ENCODE measurements around the gene FBXO27. TPM values are rescaled to one million over a fixed set of nuclear protein-coding genes. Genes with fewer than 3 reads are reported as not detected.
A peak's percentile ranks its signal among the peaks of the same experiment; 100 is the strongest.

The FBXO27 gene
- total RNA-seq, 1 experiment from 2014 or later: 3.8 TPM

- Histone ChIP-seq H3K27me3 (replicated peaks; ENCODE audit: control insufficient read depth, insufficient read depth, low read length) (no peaks in the 10 kb centered on the region), H3K36me3 (ENCODE audit: control insufficient read depth, insufficient read depth, low read length) (peaks cover 2% of the 10 kb centered on the region; the same call in 1 of the 2 replicates), H3K4me3 (ENCODE audit: low read depth, low read length) (no peak overlapping the region), H3K9me3 (peaks cover 9% of the 10 kb centered on the region; the same call in 1 of the 2 replicates), H3K4me1 (peaks cover 18% of the 10 kb centered on the region)
- no peak for TF ChIP-seq CTCF (IDR thresholded peaks at IDR 0.05; ENCODE audit: insufficient read depth in 1 of 2, low read depth in 1 of 2, low read length in 1 of 2, severe bottlenecking in 1 of 2, unreplicated experiment in 1 of 2)
- POLR2A ChIA-PET: no interaction called here
- Mint-ChIP-seq H3K27me3 (ENCODE audit: insufficient read depth, unreplicated experiment) (no peaks in the 10 kb centered on the region), H3K36me3 (ENCODE audit: insufficient read depth, unreplicated experiment) (no peaks in the 10 kb centered on the region), H3K27ac (ENCODE audit: unreplicated experiment) (no peak overlapping the region), H3K9me3 (ENCODE audit: unreplicated experiment) (peaks cover 9% of the 10 kb centered on the region), H3K4me3 (ENCODE audit: unreplicated experiment) (no peak overlapping the region), H3K4me1 (ENCODE audit: low read depth, unreplicated experiment) (peaks cover 21% of the 10 kb centered on the region)
- CTCF ChIA-PET: no interaction called here
- intact Hi-C loops (cut with micrococcal nuclease; ENCODE audit: unreplicated experiment): no loop called here
- no peak for DNase-seq
- no TSS peak for BruUV-seq (replicated peaks)
Observed at GRCh38 chr19:39057615-39058014, 25.3 kb upstream of the FBXO27 start.

- H3K4me1 Mint-ChIP-seq (ENCODE audit: low read depth, unreplicated experiment): peaks cover 16% of the 10 kb centered on the region
- intact Hi-C loops (cut with micrococcal nuclease; ENCODE audit: unreplicated experiment): no loop called here
- Histone ChIP-seq H3K36me3 (ENCODE audit: control insufficient read depth, insufficient read depth, low read length) (peaks cover 2% of the 10 kb centered on the region; the same call in 1 of the 2 replicates), H3K4me1 (peaks cover 15% of the 10 kb centered on the region), H3K4me3 (ENCODE audit: low read depth, low read length) (no peak overlapping the region), H3K9me3 (0 out of 2 replicates have a peak, but pooled peaks cover 9% of the 10 kb centered on the region), H3K27me3 (replicated peaks; ENCODE audit: control insufficient read depth, insufficient read depth, low read length) (no peaks in the 10 kb centered on the region)
- no TSS peak for BruUV-seq (replicated peaks)
- peaks cover 15% of the 10 kb centered on the region for H3K9me3 Mint-ChIP-seq (ENCODE audit: unreplicated experiment)
- H3K4me3 Mint-ChIP-seq (ENCODE audit: unreplicated experiment): no peak overlapping the region
- TF ChIP-seq CTCF (IDR thresholded peaks at IDR 0.05; ENCODE audit: insufficient read depth in 1 of 2, low read depth in 1 of 2, low read length in 1 of 2, severe bottlenecking in 1 of 2, unreplicated experiment in 1 of 2): no peak
- H3K27ac Mint-ChIP-seq (ENCODE audit: unreplicated experiment): peak overlapping the region; percentile 46
- no peaks in the 10 kb centered on the region for H3K36me3 Mint-ChIP-seq (ENCODE audit: insufficient read depth, unreplicated experiment)
- no peak for DNase-seq
- ChIA-PET CTCF (no interaction called here), POLR2A (no interaction called here)
- no peaks in the 10 kb centered on the region for H3K27me3 Mint-ChIP-seq (ENCODE audit: insufficient read depth, unreplicated experiment)
Observed at GRCh38 chr19:39054091-39054470, 21.7 kb upstream of the FBXO27 start.

GRCh38 chr19:39053276-39054090, 21.1 kb upstream of the FBXO27 start:
- Histone ChIP-seq H3K27me3 (replicated peaks; ENCODE audit: control insufficient read depth, insufficient read depth, low read length) (no peaks in the 10 kb centered on the region), H3K9me3 (0 out of 2 replicates have a peak, but pooled peaks cover 9% of the 10 kb centered on the region), H3K4me3 (ENCODE audit: low read depth, low read length) (no peak overlapping the region), H3K4me1 (peaks cover 15% of the 10 kb centered on the region), H3K36me3 (ENCODE audit: control insufficient read depth, insufficient read depth, low read length) (peaks cover 2% of the 10 kb centered on the region; the same call in 1 of the 2 replicates)
- CTCF ChIA-PET: no interaction called here
- Mint-ChIP-seq H3K4me1 (ENCODE audit: low read depth, unreplicated experiment) (peaks cover 19% of the 10 kb centered on the region), H3K27me3 (ENCODE audit: insufficient read depth, unreplicated experiment) (no peaks in the 10 kb centered on the region), H3K27ac (ENCODE audit: unreplicated experiment) (peak overlapping the region; percentile 46), H3K9me3 (ENCODE audit: unreplicated experiment) (peaks cover 19% of the 10 kb centered on the region), H3K36me3 (ENCODE audit: insufficient read depth, unreplicated experiment) (no peaks in the 10 kb centered on the region), H3K4me3 (ENCODE audit: unreplicated experiment) (no peak overlapping the region)
- POLR2A ChIA-PET: no interaction called here
- intact Hi-C loops (cut with micrococcal nuclease; ENCODE audit: unreplicated experiment): loop anchor here (2.0 kb wide), 1 partner anchor 31 kb away; the partner anchor contains the start of gene ACP7
- TF ChIP-seq CTCF (IDR thresholded peaks at IDR 0.05; ENCODE audit: insufficient read depth in 1 of 2, low read depth in 1 of 2, low read length in 1 of 2, severe bottlenecking in 1 of 2, unreplicated experiment in 1 of 2): no peak
- no TSS peak for BruUV-seq (replicated peaks)
- DNase-seq: peak; percentile 63 to 85

Data from Caco-2 (cell line).